ENCODE measurements around the gene TSR1.
A peak's percentile ranks its signal among the peaks of the same experiment; 100 is the strongest.

TSR1 gene

DNA sequence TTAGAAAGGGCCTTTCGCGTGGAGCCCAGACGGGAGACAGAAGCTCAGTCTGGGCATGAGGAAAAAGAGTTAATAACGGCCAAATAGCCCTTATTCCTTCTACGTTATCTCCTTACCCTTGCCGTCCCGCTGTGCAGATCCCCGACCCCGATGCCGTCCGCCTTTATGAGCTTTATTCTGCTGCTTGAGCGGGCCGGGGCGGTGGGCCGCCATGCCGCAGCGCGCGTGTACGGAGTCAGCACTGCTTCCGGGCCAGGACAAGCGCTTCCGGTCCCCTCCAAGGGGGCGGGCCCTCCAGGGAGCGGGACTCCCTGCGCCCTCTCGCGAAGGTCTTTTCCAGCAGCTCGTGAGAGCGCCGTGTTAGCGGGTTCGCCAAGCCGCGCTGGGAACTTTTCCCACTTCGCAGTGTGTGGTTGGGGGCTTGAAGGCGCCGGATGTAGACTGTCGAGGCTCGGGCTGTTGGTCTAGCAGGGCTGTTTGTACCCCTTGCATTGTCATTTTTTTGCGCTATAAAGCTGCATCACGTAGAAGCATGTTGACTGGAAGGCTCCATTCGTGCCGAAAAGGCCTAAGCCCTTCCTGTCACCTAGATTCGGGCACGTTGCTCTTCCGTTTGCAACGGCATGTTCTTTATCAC lies at the start of gene TSR1:
Gene TSR1, minus strand, starts transcription at position 243 of the 637 bp plus-strand sequence. Its CDS starts 30 bp downstream, at position 213.
- peak; percentile 77 to 86 (median 82) for DNase-seq

GRCh38 chr17:2385240-2386210 lies 49.3 kb upstream of the TSR1 start:
- DNase-seq: no peak

- no peak for DNase-seq
Measured at GRCh38 chr17:2384439-2385127, 48.3 kb upstream of the TSR1 start.

GRCh38 chr17:2383628-2384167 lies 47.4 kb upstream of the TSR1 start:
- no peak for DNase-seq

DNA sequence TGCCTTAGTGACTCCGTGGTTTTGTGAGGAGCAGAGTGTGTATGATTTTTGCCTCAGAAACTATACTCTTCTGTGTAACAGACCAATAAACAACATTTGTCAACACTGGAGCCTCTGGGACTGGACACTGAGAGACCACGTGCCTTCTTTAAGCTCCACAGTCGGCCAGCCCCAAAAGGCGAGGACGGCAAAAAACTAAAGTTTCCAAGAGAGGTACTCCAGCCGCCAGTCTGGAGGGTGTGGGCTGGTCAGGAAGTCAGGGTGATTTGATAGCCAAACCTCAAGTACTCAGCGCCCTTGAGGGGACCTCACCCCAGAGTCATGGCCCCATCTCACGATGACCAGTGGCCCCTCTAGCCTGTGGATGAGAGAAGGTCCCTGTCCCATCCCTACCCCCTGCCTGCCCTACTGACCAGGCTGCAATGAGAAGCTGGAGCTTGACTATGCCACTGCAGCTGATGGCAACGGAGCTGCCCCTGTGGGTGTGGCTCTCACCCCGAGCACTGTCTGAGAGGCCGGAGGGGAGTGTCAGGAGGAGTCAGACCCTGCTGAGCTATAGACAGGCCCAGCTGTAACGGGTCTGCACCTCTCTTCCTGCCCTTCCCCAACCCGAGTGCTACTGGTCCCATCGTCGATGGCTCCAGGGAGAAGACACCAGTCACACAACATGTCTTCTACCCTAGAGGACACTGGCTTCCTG lies 44.8 kb upstream of the TSR1 start:
- DNase-seq: no peak

DNA sequence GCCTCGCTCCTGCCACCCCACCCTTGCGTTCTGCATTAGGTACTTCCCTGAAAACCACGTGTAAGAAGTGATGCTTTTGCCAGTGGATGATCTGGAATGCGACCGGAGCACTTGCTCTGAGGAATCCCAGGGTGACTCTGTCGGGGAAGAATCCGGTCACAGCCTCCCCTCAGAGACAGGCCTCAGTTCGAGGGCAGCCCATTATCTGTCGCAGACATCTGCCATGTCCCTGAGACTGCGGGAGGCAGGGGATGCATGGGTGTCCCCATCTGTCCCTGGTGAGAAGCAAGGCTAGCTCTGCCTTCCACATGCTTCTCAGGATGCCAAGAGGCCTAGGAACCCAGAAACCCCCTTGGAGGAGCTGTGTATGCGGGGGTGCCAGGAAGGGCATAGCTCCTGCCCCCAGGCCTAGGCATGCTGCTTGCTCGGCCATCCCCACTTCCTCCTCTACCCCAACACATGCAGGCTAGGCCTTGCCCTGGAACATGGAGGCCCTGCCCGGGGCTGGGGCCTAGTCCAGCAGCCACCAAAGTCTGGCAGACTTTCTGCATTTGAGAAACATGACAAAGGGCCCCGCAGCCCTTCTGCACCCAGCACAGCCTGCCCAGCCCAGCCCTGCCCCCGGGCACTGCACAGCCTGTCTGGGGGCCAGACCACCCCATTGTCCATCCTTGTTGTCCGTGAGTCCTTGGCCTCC lies 44.1 kb upstream of the TSR1 start:
- no peak for DNase-seq

GRCh38 chr17:2379489-2380225 lies 43.4 kb upstream of the TSR1 start:
- DNase-seq: no peak

- no peak for DNase-seq
Measured at GRCh38 chr17:2378905-2379304, 42.6 kb upstream of the TSR1 start.

GRCh38 chr17:2377659-2378058 lies 41.4 kb upstream of the TSR1 start:
- DNase-seq: no peak

GRCh38 chr17:2376107-2376506 lies 39.9 kb upstream of the TSR1 start:
- no peak for DNase-seq

GRCh38 chr17:2375406-2375805 lies 39.1 kb upstream of the TSR1 start:
- no peak for DNase-seq

DNA sequence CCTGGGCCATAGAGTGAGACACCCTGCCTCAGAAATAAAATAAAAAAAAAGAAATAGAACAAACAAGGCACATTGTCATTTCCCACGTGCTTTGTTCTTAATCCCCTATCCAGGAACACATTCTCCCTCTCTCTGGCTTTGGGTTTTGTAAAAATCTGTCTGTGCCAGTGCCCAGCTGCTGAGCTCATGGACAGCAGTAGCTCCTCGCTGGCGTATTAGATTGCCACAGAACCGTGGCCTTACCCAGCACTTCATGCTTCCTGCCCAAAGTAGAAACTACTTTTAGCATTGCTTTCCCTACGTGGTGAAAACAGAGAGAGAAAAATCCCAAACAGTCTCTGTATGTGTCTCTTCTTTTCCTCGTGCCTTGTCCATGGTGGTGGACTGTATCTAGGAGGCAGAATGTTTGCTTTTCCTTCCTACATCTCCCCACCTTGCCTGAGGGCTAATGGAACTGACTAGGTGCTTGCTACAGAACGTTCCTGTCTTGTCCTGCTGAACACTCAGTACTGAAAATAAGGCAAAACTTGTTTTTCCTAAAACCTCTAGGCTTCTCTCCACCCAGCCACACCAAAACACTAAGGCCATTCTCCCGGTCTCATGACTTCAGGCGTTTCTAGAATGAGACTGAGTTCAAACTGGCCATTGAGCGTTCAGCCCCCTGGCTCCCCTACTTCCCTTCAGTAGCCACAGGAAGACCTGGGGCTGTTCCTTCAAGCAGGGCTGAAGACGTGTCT lies 38.5 kb upstream of the TSR1 start:
- DNase-seq: no peak

DNA sequence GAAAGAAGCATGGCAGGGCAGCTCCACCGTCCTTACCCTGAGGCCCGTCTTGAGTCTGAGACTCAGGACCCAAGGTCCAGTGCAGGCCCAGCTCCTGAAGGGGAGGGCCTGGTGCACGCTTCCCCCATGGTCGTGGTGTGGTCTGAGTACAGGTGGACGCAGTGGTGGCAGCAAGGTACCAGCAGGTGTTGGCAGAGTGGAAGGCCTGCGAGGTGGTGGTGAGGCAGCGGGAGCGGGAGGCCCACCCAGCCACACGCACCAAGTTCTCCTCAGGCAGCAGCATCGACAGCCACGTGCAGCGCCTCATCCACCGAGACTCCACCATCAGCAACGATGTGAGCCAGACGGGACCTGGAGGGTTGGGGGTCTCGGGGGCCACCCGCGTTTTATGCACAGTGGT lies 36.9 kb upstream of the TSR1 start:
- DNase-seq: no peak

- DNase-seq: no peak
Measured at GRCh38 chr17:2372681-2373080, 36.4 kb upstream of the TSR1 start.

GRCh38 chr17:2372180-2372579 lies 35.9 kb upstream of the TSR1 start:
- no peak for DNase-seq

DNA sequence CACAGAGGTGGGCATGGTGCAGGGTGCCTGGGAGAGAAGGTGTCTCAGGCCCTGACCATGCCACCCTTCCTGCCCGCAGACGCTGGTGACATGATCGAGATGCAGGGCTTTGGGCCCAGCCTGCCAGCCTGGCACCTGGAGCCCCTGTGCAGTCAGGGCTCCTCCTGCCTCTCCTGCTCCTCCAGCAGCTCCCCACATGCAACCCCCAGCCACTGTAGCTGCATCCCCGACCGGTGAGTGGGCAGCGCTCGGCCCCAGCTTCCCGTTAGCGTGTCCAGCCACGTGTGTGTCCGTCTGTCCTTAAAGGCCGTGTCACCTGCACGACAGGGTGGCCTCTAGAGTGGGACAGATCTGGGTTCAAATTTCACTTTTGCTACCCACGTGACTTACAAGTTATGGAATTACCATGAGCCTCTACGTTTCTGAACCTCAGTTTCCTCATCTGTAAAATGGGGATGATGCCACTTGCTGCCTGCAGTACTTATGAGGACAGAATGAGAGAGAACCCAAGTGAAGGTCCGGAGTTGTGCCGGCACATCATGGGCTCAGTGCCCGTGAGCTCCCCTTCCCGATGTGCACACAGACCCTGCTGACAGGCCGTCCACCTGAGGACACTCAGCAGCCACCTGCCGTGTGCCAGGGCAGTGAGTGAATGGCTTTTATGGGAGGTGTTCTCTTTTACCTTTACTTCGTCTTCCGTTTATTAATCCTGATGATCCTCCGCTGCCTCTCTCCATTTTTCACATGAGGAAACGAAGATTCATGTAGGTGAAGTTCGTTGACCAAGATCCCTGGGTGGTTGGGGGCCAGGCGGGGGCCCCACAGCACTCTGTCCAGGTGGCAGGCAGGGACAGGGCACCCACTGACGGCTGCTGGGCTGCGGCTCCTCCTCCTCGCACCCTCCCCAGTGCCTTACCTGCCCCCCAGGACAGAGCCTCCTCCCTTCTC lies 35.2 kb upstream of the TSR1 start:
- no peak for DNase-seq

DNA sequence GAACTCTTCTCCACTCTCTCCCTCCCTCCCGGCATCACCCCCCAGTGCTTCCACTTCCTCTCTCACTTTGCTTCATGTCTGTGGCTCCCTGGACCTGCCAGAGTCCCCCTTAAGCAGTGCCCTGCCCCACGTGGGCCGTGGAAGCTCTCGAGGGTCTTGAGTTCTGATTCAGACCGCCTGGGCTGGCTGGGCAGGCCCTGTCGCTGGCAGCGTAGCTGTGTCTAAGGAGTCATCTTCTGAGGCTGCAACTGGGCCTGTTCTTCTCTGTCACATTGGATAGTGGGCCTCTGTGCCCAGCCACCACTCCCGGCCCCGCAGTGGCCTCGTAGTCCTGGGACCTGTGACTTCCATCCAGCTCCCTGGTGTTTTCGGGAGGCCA lies 33.9 kb upstream of the TSR1 start:
- no peak for DNase-seq

DNA sequence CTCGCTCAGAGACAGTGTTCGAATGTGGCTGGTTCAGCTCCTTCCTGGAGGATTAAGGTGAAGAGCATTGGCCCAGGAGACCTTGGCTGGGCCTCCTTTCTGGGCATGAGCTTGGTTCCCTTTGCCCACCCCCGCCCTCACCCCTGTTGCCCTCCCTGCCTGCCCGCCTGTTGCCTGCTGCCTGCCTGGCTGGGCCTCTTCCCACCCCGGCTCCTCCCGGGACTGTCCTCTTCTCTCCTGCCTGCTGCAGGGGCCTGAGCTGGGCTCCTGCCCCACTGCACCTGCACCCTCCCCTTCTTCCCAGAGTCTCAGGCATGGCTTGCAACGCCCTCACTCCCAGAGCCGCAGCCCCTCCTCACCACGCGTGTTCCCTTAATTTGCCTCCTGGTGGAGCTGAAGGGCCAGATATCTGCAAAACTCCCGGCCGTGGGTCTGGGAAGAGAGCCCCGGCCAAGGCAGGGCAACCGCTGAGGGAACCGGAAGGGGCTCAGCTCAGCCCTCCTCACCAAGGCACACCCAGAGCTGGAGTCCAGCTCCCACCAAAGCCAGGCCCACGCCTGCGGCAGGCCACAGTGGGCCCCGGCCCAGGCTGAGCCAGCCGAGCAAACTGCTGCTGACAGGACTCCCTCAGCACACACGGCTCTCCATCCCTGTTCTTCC lies 33.4 kb upstream of the TSR1 start:
- no peak for DNase-seq

DNA sequence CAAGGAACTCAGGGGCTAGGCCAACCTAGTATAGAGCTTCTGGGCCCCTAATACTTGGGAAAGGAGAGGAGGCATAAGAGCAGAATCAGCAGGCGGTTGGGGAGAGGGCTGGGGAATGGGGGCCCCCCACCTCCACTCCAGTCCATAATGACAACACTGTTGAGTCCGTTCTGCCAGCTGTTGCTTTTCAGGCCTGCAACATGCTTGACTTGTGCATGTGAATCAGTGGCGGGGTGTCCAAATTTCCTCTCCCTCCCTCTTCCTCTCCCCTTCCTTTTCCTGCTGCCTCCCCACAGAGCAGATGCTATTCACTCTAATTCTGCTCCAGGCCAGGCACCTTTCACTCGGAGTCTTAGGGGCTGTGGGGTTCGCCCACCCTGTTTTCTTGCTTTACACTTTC lies 32.8 kb upstream of the TSR1 start:
- no peak for DNase-seq
